Astrocyte (in vitro differentiated cells and primary cell): Measurements from ENCODE around the gene SGTA. TPM values are rescaled to one million over a fixed set of nuclear protein-coding genes. Genes with fewer than 3 reads are reported as not detected.

Experiments
- DNase-seq: peaks from one replicate; pipeline ENCODE4 v3.0.0-alpha.2; 2010; ENCODE audit warnings: low read depth
- FAIRE-seq: peaks from 2 replicates; lab custom pipeline; 2011; peaks lifted over from hg19 to GRCh38; lab: Jason Lieb, UNC
- H2AFZ ChIP-seq: 2 replicates; pipeline ENCODE4 v1.6.0; 2012; ENCODE audit warnings: low read depth, low read length, inconsistent platforms
- H3K27ac ChIP-seq: 2 replicates; pipeline ENCODE4 v1.5.1; 2011; ENCODE audit warnings: low read depth, low read length, inconsistent platforms
- H3K27me3 ChIP-seq: 2 replicates; pipeline ENCODE4 v1.6.0; 2011; ENCODE audit warnings: low read length, inconsistent platforms; ENCODE audit not compliant: insufficient read depth
- H3K36me3 ChIP-seq: 2 replicates; pipeline ENCODE4 v1.5.1; 2011; ENCODE audit warnings: low read length, inconsistent platforms; ENCODE audit not compliant: insufficient read depth
- H3K4me1 ChIP-seq: 2 replicates; pipeline ENCODE4 v1.5.1; 2011; ENCODE audit warnings: low read length, inconsistent platforms; ENCODE audit not compliant: insufficient read depth
- H3K4me2 ChIP-seq: 2 replicates; pipeline ENCODE4 v1.6.0; 2012; ENCODE audit warnings: low read length, inconsistent platforms
- H3K4me3 ChIP-seq: 2 replicates; pipeline ENCODE4 v1.5.1; 2011; ENCODE audit warnings: low read depth, mild to moderate bottlenecking, low read length, inconsistent platforms; ENCODE audit not compliant: insufficient read depth
- H3K79me2 ChIP-seq: 2 replicates; pipeline ENCODE4 v1.6.0; 2012; ENCODE audit warnings: mild to moderate bottlenecking, low read length, inconsistent platforms; ENCODE audit not compliant: insufficient read depth
- H3K9ac ChIP-seq: 2 replicates; pipeline ENCODE4 v1.6.0; 2012; ENCODE audit warnings: mild to moderate bottlenecking, low read length, inconsistent platforms
- H3K9me3 ChIP-seq: 2 replicates; pipeline ENCODE4 v1.5.1; 2012; ENCODE audit warnings: low read depth, mild to moderate bottlenecking, low read length, inconsistent platforms; ENCODE audit not compliant: insufficient read depth
- H4K20me1 ChIP-seq: 2 replicates; pipeline ENCODE4 v1.6.0; 2012; ENCODE audit warnings: low read length, inconsistent platforms; ENCODE audit not compliant: insufficient read depth
- H3K27ac Mint-ChIP-seq: one replicate; pipeline ENCODE4 v1.8.0; 2021; ENCODE audit warnings: mild to moderate bottlenecking, mixed read lengths; ENCODE audit not compliant: unreplicated experiment
- H3K27me3 Mint-ChIP-seq: one replicate; pipeline ENCODE4 v1.8.0; 2021; ENCODE audit warnings: low read depth, mixed read lengths; ENCODE audit not compliant: unreplicated experiment
- H3K36me3 Mint-ChIP-seq: one replicate; pipeline ENCODE4 v1.8.0; 2021; ENCODE audit warnings: low read depth, mixed read lengths; ENCODE audit not compliant: unreplicated experiment
- H3K4me1 Mint-ChIP-seq: one replicate; pipeline ENCODE4 v1.8.0; 2021; ENCODE audit warnings: low read depth, mixed read lengths; ENCODE audit not compliant: unreplicated experiment
- H3K4me3 Mint-ChIP-seq: one replicate; pipeline ENCODE4 v1.8.0; 2021; ENCODE audit warnings: mild to moderate bottlenecking, moderate library complexity, mixed read lengths; ENCODE audit not compliant: unreplicated experiment
- H3K9me3 Mint-ChIP-seq: one replicate; pipeline ENCODE4 v1.8.0; 2021; ENCODE audit warnings: mild to moderate bottlenecking, mixed read lengths; ENCODE audit not compliant: unreplicated experiment
- CTCF ChIP-seq: IDR thresholded peaks from 2 replicates; pipeline ENCODE4 v1.5.1; 2011; ENCODE audit warnings: low read depth, mild to moderate bottlenecking, inconsistent platforms, low read length, moderate library complexity; ENCODE audit not compliant: insufficient read depth
- EZH2 ChIP-seq: IDR thresholded peaks from 2 replicates; pipeline ENCODE4 v1.6.1; 2012; ENCODE audit warnings: mild to moderate bottlenecking, low read length, inconsistent platforms; ENCODE audit not compliant: insufficient read depth
- total RNA-seq: library from RNA; stranded (reverse); gene quantifications from 2 replicates; pipeline ENCODE4 v1.2.1, GENCODE V29; 2021

Gene SGTA
- total RNA-seq, 1 donor from 2014 or later: 76.1 TPM

- TF ChIP-seq EZH2: no peak
- no peak for TF ChIP-seq CTCF
- no peak overlapping the region for H3K9ac ChIP-seq
- H3K4me1 ChIP-seq: no peaks in the 10 kb centered on the region
- no peak overlapping the region for H3K27ac ChIP-seq
- Mint-ChIP-seq H3K36me3 (peaks cover 11% of the 10 kb centered on the region), H3K9me3 (no peaks in the 10 kb centered on the region), H3K4me3 (no peak overlapping the region), H3K4me1 (no peaks in the 10 kb centered on the region), H3K27me3 (no peaks in the 10 kb centered on the region), H3K27ac (no peak overlapping the region)
- no peak overlapping the region for H3K4me2 ChIP-seq
- no peaks in the 10 kb centered on the region for H3K27me3 ChIP-seq
- H3K79me2 ChIP-seq: no peaks in the 10 kb centered on the region
- FAIRE-seq (no peak), DNase-seq (no peak)
- no peak overlapping the region for H3K4me3 ChIP-seq
- no peaks in the 10 kb centered on the region for H3K9me3 ChIP-seq
- no peak overlapping the region for H2AFZ ChIP-seq
- peaks cover 2% of the 10 kb centered on the region for H3K36me3 ChIP-seq
- H4K20me1 ChIP-seq: no peaks in the 10 kb centered on the region
These were observed 28.2 kb upstream of the SGTA start for GRCh38 chr19:2811221-2811722.

- no peaks in the 10 kb centered on the region for H4K20me1 ChIP-seq
- H3K9ac ChIP-seq: no peak overlapping the region
- TF ChIP-seq EZH2 (no peak), CTCF (no peak)
- no peaks in the 10 kb centered on the region for H3K27me3 ChIP-seq
- Mint-ChIP-seq H3K36me3 (peaks cover 7% of the 10 kb centered on the region), H3K4me3 (no peak overlapping the region), H3K27ac (no peak overlapping the region), H3K27me3 (no peaks in the 10 kb centered on the region), H3K9me3 (no peaks in the 10 kb centered on the region), H3K4me1 (no peaks in the 10 kb centered on the region)
- no peaks in the 10 kb centered on the region for H3K9me3 ChIP-seq
- H3K79me2 ChIP-seq: no peaks in the 10 kb centered on the region
- no peak overlapping the region for H3K4me2 ChIP-seq
- H3K4me1 ChIP-seq: no peaks in the 10 kb centered on the region
- DNase-seq: no peak
- no peak overlapping the region for H3K4me3 ChIP-seq
- H2AFZ ChIP-seq: no peak overlapping the region
- no peak for FAIRE-seq
- no peak overlapping the region for H3K27ac ChIP-seq
- peaks cover 2% of the 10 kb centered on the region for H3K36me3 ChIP-seq
These were observed 27.3 kb upstream of the SGTA start for GRCh38 chr19:2810141-2811091.
